ENCODE results near the gene PHF19. TPM values are rescaled to one million over a fixed set of nuclear protein-coding genes. Genes with fewer than 3 reads are reported as not detected.

Gene PHF19
- polyA plus RNA-seq, 1 donor from 2014 or later: 4.9 TPM

- Histone ChIP-seq H3K27me3 (ENCODE audit: insufficient read depth, low read depth, low read length) (no peaks in the 10 kb centered on the region), H3K4me3 (ENCODE audit: low read length) (no peak overlapping the region), H3K79me2 (replicated peaks; ENCODE audit: insufficient read depth, low read length) (no peaks in the 10 kb centered on the region), H2AFZ (ENCODE audit: low read depth, low read length) (no peak overlapping the region), H3K36me3 (ENCODE audit: insufficient read depth, low read length) (no peaks in the 10 kb centered on the region), H3K9me3 (ENCODE audit: low read length) (no peaks in the 10 kb centered on the region), H3K4me2 (ENCODE audit: low read length) (no peak overlapping the region), H3K9ac (ENCODE audit: low read length) (no peak overlapping the region), H3F3A (ENCODE audit: insufficient read depth, low read length, poor library complexity, severe bottlenecking) (no peaks in the 10 kb centered on the region), H3K27ac (ENCODE audit: low read length) (no peak overlapping the region), H3K9me2 (ENCODE audit: insufficient read depth, low read length) (no peaks in the 10 kb centered on the region), H4K20me1 (ENCODE audit: insufficient read depth) (no peaks in the 10 kb centered on the region)
- no peak for TF ChIP-seq SMC3 (conservative IDR thresholded peaks at IDR 0.05; ENCODE audit: poor library complexity)
- TF ChIP-seq CTCF (IDR thresholded peaks at IDR 0.05; ENCODE audit: poor library complexity, severe bottlenecking): no peak
- TF ChIP-seq MXI1 (conservative IDR thresholded peaks at IDR 0.05; ENCODE audit: poor library complexity, severe bottlenecking): no peak
- TF ChIP-seq REST (IDR thresholded peaks at IDR 0.05; ENCODE audit: borderline replicate concordance): no peak
- TF ChIP-seq TAF1 (IDR thresholded peaks at IDR 0.05; ENCODE audit: low read depth): no peak
- no peak for TF ChIP-seq RAD21 (conservative IDR thresholded peaks at IDR 0.05)
- TF ChIP-seq POLR2AphosphoS5 (IDR thresholded peaks at IDR 0.05): no peak
- no peak for TF ChIP-seq EP300 (conservative IDR thresholded peaks at IDR 0.05; ENCODE audit: poor library complexity, severe bottlenecking)
- no peak for TF ChIP-seq EZH2 (IDR thresholded peaks at IDR 0.05; ENCODE audit: borderline replicate concordance, insufficient read depth, low read length, poor library complexity, severe bottlenecking)
Measured at GRCh38 chr9:120859361-120859760, 17.6 kb downstream of the PHF19 start.

GRCh38 chr9:120857902-120858301, 19.1 kb downstream of the PHF19 start:
- no peaks in the 10 kb centered on the region for H3K36me3 ChIP-seq (ENCODE audit: insufficient read depth, low read length)
- no peaks in the 10 kb centered on the region for H4K20me1 ChIP-seq (ENCODE audit: insufficient read depth)
- H3K9me2 ChIP-seq (ENCODE audit: insufficient read depth, low read length): no peaks in the 10 kb centered on the region
- no peaks in the 10 kb centered on the region for H3K9me3 ChIP-seq (ENCODE audit: low read length)
- no peak overlapping the region for H3K27ac ChIP-seq (ENCODE audit: low read length)
- no peak overlapping the region for H3K4me2 ChIP-seq (ENCODE audit: low read length)
- TF ChIP-seq CTCF (IDR thresholded peaks at IDR 0.05; ENCODE audit: poor library complexity, severe bottlenecking): no peak
- no peak for TF ChIP-seq MXI1 (conservative IDR thresholded peaks at IDR 0.05; ENCODE audit: poor library complexity, severe bottlenecking)
- TF ChIP-seq RAD21 (conservative IDR thresholded peaks at IDR 0.05): no peak
- no peak for TF ChIP-seq POLR2AphosphoS5 (IDR thresholded peaks at IDR 0.05)
- TF ChIP-seq EZH2 (IDR thresholded peaks at IDR 0.05; ENCODE audit: borderline replicate concordance, insufficient read depth, low read length, poor library complexity, severe bottlenecking): no peak
- TF ChIP-seq TAF1 (IDR thresholded peaks at IDR 0.05; ENCODE audit: low read depth): no peak
- no peak for TF ChIP-seq EP300 (conservative IDR thresholded peaks at IDR 0.05; ENCODE audit: poor library complexity, severe bottlenecking)
- no peak for TF ChIP-seq SMC3 (conservative IDR thresholded peaks at IDR 0.05; ENCODE audit: poor library complexity)
- TF ChIP-seq REST (IDR thresholded peaks at IDR 0.05; ENCODE audit: borderline replicate concordance): no peak
- H3K9ac ChIP-seq (ENCODE audit: low read length): no peak overlapping the region
- no peaks in the 10 kb centered on the region for H3K27me3 ChIP-seq (ENCODE audit: insufficient read depth, low read depth, low read length)
- H2AFZ ChIP-seq (ENCODE audit: low read depth, low read length): no peak overlapping the region
- no peak overlapping the region for H3K4me3 ChIP-seq (ENCODE audit: low read length)
- no peaks in the 10 kb centered on the region for H3K79me2 ChIP-seq (replicated peaks; ENCODE audit: insufficient read depth, low read length)
- H3F3A ChIP-seq (ENCODE audit: insufficient read depth, low read length, poor library complexity, severe bottlenecking): no peaks in the 10 kb centered on the region

Data from neural cell (in vitro differentiated cells).